ENCODE data around the gene MORF4L1.

- no peak for TF ChIP-seq POLR2A (IDR thresholded peaks at IDR 0.05)
- no peak for TF ChIP-seq CTCF (IDR thresholded peaks at IDR 0.05)
These were observed 31.9 kb upstream of the MORF4L1 start for GRCh38 chr15:78840661-78841375.
